Hematopoietic multipotent progenitor cell treated with erythropoietin and hydrocortisone succinate and interleukin-3 and kit ligand, for 6 days (in vitro differentiated cells): Measurements from ENCODE around the gene UBE2V1.
"Not testable (repeated sequence)": the region's sequence is repeated elsewhere in the genome, so short reads cannot be mapped to it uniquely, and the experiment has no call there.

Experiments used
- DNase-seq: peaks from one replicate; pipeline ENCODE4 v3.0.0-alpha.2; 2015

Gene UBE2V1

GRCh38 chr20:50115041-50115512 is 2.1 kb upstream of the UBE2V1 start:
- no peak for DNase-seq

- no peak for DNase-seq
These were observed 672 bp upstream of the UBE2V1 start for GRCh38 chr20:50113420-50114224.

- no peak for DNase-seq
These were observed 988 bp downstream of the UBE2V1 start for GRCh38 chr20:50111829-50112495.

DNA sequence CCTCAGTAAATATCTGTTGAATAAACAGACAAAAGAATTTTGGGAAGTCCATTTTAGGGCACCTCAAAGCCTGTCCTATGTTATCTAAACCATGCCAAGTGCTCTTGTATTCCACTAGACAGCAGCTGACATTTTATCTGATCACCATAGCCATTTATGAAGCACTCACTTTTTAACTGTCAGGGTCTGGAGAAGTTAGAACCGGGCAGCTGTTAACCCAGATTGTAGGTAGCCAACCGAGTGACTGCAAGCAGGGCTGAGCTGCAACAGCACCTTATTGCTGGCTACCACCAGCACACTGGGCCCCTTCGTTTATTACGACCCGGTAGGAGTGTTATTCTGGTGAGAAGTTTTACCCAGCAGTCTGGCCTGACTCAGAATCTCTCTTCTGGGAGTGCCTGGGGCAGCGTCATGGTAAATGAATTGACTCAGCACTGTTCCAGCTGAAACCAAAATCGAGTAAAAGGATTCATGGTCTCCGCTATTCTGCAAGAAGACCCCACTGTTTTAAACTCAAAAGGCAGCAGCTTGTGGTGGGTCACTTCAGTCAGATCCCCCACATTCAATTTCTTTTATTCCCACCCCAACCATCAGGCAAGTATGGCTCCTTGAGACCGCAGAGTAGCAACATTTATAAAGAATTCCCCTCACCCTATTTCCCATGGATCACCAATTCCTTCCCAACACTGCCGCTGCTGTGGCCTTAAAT is 1.7 kb downstream of the UBE2V1 start:
- DNase-seq = peak; percentile 91

GRCh38 chr20:50110141-50111047 is 2.6 kb downstream of the UBE2V1 start:
- DNase-seq = peak; percentile 78

GRCh38 chr20:50108556-50109235 is 4.3 kb downstream of the UBE2V1 start:
- DNase-seq = no peak

DNA sequence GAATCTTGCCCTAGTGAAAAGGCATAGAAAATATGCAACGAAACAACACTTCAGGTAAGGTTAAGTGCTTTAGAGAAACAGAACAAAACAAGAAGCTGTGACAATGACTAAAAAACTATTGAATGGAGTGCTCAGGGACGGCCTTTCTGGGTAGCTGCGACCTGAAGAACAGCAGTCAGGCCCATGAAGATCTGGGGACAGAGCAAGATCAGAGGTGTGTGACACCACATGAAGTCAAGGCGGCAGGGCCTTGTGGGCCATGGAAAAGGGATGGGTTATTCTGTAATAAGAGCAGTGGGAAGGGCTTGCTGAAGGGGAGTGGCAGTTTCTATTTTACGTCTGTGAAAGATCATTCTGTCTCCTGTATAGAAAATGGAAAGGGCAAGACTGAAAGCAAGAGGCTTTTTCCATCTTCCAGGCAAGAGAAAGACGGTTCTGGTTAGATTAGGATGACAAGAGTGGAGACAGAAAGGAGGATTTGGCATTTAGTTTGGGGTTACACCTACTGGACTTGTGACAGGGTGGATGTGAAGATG is 5.1 kb downstream of the UBE2V1 start:
- DNase-seq = no peak

DNA sequence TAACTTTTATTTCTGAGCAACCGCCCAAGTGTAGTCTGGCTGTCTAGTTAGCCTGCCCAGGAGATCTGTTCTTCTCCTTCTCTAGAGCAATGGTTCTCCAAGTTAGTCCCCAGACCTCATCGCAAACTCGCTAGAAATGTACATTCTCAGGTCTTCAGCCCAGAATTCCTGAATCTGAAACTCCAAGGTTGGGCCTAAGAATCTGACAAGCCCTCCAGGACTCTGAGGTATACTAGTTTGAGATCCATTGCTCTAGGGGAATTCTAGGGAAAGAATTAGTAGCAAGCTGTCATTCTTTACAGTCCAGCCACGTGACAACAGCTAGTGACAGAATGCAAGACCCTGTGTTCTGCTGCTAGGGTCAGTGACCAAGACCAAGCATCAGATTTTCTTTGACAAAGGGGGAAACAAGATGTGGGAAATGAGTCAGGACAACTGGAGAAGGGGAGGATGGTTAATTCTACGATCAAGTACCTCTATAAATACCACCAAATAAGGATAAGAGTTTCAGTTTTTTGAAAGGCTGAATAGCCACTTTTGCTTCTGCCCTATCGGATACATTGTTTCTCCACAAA is 5.8 kb downstream of the UBE2V1 start:
- DNase-seq = no peak

GRCh38 chr20:50106669-50107068 is 6.3 kb downstream of the UBE2V1 start:
- not testable (repeated sequence) for DNase-seq

GRCh38 chr20:50103464-50104107 is 9.4 kb downstream of the UBE2V1 start:
- peak; percentile 54 for DNase-seq

DNA sequence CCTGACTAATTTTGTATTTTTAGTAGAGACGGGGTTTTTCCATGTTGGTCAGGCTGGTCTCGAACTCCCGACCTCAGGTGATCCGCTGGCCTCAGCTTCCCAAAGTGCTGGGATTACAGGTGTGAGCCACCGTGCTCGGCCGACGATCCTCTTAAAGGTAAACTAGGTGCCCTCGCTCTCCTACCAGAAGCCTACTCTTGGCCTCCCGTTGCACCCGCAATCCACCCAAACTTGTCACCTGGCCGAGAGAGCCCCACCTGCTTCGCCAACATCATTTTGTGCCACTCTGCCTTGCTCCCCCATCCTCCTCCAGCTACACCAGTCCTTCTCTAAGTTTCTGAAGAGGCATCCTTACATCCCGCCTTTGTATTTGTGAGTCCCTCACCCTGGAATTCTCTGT is 10.4 kb downstream of the UBE2V1 start:
- not testable (repeated sequence) for DNase-seq

GRCh38 chr20:50101887-50102286 is 11.1 kb downstream of the UBE2V1 start:
- no peak for DNase-seq

DNA sequence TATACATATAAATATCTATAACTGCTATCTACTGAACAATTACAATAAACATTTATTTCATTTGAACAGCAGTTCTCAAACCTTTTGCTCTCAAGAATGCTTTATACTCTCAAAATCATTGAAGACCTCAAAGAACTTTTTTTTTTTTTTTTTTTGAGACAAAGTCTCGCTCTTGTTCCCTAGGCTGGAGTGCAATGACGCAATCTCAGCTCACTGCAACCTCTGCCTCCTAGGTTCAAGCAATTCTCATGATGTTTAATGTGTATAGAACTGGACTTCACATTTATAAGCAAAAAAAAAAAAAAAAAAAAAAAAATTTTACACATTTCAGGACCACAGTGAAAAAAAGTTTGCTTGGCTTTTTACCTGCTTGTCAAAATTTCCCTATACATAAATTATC is 11.7 kb downstream of the UBE2V1 start:
- no peak for DNase-seq

DNA sequence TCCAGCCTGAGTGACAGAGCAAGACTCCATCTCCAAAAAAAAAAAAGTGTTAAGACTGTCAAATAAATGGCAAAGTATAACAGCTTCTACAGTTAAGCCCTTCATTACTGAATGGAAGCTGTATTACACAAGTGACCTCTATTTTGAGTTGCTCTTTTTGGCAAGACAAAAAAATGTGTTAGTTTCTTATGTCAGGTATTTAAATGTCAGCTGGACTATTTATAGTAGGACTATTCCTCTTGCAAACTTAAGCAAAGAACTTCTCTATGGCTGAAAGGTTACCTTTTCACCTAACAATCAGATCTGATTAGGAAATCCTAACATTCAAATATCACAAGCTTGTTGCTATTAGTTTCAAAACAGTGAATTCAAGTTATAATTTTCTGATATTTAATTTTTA is 12.4 kb downstream of the UBE2V1 start:
- DNase-seq = no peak

- DNase-seq = no peak
These were observed 13.4 kb downstream of the UBE2V1 start for GRCh38 chr20:50099565-50099991.

DNA sequence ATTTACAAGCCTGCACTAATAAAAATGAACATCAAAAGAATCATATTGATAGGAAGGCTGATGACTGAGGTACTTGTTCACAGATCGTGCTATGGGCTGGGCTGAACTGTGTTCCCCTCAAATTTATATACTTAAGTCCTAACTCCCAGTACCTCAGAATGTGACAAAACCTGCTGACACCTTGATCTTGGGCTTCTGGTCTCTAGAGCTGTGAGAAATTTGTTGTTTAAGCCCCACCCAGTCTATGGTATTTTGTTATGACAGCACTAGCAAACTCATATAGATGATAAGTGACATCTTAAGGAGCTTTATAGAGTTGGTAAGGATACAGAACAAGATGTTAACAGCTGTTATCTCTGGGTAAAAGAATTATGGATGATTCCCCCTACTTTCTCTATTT is 13.8 kb downstream of the UBE2V1 start:
- peak; percentile 26 for DNase-seq

DNA sequence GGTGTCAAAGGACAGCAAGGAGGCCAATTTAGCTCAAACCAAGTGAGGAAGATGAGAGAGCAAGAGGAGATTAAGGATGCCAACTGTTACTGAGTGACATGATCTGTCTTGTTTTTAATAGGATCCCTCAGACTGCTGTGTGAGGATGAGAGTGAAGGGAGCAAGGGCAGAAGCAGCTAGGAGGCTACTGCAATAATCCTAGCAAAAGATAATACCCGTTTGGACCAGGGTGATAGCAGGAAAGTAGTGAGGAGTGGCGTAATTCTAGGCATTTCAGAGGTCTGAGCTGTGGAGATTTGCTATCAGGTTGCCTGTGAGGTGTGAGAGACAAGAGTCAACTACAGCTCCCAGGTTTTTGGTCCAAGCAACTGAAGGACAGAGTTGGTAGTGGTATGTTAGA is 14.7 kb downstream of the UBE2V1 start:
- peak; percentile 76 for DNase-seq

GRCh38 chr20:50097843-50098242 is 15.1 kb downstream of the UBE2V1 start:
- no peak for DNase-seq

DNA sequence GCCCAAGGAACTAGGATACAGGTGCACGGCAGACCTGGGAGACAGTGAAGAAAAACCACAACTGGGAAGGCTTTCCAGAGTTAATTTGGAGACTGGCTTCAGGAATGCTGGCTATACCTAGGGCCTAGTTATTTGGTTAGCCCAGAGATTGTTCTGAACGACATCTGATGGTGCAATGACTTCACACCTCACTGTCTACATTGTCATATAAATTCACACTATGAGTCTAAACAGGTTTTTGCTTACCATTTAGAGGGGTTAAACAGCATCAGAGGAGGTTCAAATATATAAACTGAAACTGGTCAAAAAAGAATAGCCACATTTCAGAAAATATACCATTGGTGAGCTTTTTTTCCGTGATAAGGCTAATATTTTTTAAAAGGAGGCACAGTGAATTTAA is 16.7 kb downstream of the UBE2V1 start:
- DNase-seq = no peak

DNA sequence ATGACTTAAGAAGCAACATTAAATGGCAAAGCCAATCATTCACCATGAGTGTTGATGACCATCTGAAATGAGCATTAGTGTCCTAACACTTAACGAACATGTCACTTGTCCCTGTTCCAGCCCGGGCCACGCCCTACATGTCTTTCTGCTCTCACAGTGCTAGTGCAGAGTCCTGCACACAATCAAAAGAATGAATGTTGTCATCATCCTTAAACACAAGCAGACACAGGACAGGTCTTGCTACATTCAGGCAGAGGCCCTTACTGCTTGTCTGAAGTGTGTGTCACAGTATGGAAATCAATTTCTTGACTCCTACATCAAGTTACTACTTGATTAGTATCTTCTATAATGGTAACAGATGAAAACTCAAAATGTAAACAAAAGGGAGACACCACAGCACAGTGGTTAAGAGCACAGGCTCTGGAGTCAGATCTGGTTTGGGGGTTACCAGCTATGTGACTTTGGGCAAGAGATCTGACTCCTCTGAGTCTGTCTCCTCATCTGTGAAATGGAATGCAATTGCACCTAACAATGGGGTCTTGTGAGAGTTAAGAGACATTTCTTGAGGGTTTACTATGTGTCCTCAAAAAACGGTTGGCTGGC is 17.4 kb downstream of the UBE2V1 start:
- DNase-seq = no peak
